NCI-H510A treated with DMSO at 0.1 percent for 48 hours (cell line): ENCODE data around the gene ETFB.
"Not testable (repeated sequence)": the region's sequence is repeated elsewhere in the genome, so short reads cannot be mapped to it uniquely, and the experiment has no call there.

Source experiments
- DNase-seq: peaks from one replicate; lab custom pipeline; 2025; lab: John Stamatoyannopoulos, UW

Gene ETFB

DNA sequence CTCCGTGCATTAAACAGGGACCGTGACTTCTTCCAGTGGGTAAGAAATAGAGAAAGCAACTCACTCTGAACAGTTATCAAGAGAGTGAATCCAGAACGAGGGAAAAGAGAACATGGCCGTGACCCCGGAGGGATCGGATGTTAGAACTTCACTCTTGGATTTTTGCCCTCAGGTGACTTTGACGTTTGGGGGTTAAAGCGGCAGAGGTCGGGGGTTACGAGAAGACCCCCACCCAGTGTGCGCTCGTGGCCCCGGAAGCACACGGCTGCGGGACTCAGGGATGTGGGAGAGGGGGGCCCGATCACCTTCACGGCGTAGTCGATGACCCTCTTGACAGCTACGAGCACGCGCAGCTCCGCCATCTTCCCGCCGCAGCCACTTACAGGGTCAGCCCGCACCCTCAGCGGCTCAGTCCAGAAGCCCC is at the start of gene ETFB:
Gene ETFB, minus strand, starts transcription at position 424 of the 424 bp plus-strand sequence. Its CDS starts 62 bp downstream, at position 362.
- DNase-seq = no peak

DNA sequence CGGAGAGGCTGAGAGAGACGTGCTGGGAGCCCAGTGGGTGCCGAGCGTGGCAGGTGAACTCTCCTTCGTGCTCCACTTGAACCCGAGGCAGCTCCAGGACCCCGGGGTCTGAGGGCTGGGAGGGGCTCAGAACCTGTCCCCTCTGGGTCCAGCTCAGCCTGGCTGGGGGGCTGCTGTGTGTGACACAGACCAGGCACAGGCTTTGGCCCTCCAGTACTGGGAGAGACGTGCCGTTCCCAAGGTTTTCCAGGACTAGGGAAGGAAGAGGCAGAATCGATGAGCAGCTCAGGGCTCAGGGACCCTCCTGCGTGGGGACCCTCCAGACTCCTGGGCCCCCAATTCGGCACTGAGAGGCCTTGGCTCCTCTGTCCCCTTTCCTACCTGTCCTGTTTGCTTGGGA is 49.0 kb upstream of the ETFB start:
- no peak for DNase-seq

DNA sequence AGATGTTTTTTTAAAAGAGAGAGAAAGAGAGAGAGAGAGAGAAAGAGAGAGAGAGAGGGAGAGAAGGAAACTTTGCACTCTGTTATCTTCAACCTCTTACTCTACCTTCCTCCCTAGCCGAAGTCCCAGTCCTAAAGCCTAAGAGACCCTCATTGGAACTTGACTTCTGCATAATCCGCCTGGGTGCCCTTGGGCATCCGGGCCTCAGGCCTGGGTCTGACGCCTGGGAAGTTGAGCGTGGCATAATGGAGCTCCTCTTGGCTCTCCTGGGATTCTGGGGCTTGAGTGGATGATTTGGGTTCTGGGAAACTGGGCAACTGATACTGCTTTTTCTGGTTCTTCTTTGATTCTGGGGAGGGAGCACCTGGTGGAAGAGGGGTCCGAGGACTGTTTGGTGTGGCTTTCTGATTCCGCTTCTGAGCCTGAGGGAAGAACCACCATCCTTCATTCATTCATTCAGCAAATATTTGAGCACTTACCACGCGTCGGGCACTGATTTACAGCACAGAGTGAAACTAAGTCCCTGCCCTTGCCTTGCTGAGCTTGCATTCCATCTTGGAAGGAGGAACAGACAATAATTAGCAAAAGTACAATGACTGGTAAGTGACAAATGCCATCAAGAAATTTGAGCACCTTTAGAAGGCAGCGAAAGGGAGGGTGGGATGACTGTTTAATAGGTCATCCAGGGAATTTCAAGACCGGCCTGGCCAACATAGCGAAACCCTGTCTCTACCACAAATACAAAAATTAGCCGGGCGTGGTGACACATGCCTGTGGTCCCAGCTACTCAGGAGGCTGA is 45.0 kb upstream of the ETFB start:
- no peak for DNase-seq

DNA sequence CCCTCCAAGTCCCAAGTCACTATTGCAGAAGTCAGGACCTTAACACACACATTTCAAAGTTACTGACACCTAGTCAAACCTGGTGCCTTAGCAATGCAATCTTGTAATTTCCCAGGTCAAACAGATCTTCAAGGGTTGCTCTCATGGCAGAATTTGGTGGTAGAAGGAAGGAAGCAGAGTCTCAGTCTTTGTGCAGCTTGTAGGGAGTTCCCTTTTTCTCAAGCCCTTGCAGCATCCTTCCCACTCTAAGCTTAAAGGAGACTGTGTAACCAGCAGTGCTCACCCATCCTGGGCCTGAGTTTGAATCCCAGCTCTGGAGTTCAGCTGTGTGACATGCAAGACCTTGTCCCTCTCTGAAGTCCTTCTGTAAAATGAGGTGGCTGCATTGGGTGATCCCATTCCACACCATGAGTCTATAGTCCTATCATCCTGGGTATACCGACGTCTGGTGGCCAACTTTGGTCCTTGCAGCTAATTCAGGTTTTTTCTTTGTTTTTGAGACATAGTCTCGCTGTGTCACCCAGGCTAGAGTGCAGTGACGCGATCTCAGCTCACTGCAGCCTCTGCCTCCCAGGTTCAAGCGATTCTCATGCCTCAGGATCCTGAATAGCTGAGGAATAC is 41.4 kb upstream of the ETFB start:
- DNase-seq = no peak

DNA sequence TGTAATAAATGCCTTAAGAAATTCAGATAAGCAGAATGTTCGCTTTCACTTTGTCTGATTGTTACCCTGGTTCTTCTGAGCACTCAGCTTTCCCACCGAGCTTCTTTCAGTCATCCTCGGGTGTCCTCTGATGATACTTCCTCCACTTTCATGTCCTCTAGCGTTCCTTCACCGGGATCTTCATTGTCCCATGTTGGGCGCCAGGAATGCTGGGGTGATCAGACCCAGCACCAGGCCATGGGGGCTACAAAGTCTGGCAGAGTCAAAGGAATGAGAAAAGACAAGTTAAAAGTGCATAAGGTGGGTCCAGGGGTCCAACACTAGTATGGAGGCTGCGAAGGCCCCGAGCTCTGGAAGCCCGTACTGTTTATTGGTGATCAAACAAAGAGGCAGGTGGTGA is 35.9 kb upstream of the ETFB start:
- DNase-seq = no peak

DNA sequence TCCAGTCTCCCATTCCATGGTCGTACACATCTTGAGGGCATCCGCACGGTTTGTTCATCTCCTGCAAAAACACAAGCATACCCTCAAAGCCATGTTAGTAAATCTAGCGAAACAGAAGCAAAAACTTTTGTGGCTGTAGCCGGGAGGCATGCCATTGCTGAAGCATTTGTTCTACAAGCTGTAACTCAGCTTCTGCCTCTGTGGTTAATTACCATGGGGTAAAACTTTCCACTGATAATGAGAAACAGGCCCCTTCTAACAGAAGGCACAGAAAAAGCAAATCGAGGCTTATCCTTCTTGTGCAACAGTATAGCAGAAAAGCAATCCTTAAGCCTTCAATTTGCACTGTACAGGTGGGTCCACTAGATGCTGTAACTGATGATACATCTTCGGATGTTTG is 33.7 kb upstream of the ETFB start:
- not testable (repeated sequence) for DNase-seq

DNA sequence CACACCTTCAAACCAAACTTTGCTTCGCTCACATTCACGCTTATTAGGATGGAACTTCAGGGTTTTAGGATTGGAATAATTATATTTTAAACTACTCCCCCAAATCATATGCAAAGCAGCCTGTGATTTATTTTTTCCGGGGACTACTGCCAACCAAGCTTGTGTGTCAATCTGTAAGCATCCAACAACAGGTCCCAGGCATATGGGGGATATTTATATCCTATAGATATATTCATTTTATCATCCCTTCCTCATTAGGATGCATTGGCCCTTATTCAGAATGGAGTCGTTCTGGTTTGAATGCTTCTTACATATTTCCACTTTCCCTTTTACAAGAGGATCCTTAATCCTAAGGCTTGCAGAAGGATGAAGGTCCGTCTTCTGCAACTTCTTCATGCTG is 33.0 kb upstream of the ETFB start:
- DNase-seq = no peak

DNA sequence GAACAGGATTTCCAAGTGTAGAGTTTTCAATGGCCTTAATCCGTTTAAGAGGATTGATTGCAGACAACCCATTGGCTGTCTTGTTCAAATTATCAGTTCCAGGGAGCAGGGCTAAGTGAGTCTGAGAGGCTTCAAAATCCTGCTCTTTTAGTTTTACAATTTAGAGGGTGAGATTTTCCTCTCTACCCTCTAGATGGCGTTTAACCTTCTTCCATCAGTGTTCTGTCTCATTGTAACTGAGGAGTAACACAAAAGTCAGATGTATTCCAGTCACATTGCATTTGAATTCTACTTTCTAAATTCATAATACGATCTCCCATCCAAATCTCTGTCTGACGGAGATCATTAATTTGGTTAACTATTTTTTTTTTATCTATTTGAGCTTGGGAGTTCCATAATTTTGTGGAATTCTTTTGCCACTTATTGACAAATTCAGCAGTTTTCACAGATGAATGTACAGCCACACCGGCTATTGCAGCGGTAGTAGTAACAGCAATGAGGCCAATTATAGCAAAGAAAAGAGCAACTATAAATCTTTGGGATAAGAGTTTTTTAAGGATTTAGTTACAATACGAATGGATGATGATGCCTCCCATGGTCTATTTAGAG is 32.0 kb upstream of the ETFB start:
- DNase-seq = no peak

DNA sequence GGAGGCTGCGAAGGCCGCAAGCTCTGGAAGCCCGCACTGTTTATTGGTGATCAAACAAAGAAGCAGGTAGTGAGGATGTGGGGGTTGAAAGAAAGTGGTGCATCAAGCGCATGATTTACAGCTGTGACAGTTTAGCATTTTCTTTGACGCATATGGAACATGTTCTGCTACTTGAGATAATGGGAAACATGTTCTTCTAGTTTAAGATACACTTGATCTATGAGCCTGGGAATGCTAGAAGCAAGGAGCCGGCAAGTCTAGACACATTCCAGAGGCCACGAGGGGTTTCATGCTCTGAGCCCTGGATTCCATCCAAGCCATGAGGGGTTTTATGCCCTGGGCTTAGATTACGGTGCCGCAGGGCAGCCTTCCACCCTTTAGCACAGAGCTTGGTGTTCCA is 31.3 kb upstream of the ETFB start:
- not testable (repeated sequence) for DNase-seq

DNA sequence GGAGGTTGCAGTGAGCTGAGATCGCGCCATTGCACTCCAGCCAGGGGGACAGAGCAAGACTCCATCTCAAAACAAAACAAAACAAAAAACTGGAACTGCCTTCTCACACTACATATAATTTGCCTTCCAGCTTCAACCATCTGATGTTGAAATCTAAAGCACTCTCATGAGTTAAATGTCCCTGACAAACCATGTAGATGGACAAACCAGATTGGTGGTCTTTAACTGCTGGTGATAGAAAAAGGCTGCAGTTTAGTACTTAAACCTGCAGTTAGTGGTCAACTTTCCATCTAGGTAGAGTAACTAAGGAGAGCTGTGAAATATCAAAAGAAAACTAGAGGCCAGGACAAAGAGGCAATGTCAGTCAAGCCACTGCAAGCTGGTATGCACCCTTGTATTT is 30.0 kb upstream of the ETFB start:
- no peak for DNase-seq

DNA sequence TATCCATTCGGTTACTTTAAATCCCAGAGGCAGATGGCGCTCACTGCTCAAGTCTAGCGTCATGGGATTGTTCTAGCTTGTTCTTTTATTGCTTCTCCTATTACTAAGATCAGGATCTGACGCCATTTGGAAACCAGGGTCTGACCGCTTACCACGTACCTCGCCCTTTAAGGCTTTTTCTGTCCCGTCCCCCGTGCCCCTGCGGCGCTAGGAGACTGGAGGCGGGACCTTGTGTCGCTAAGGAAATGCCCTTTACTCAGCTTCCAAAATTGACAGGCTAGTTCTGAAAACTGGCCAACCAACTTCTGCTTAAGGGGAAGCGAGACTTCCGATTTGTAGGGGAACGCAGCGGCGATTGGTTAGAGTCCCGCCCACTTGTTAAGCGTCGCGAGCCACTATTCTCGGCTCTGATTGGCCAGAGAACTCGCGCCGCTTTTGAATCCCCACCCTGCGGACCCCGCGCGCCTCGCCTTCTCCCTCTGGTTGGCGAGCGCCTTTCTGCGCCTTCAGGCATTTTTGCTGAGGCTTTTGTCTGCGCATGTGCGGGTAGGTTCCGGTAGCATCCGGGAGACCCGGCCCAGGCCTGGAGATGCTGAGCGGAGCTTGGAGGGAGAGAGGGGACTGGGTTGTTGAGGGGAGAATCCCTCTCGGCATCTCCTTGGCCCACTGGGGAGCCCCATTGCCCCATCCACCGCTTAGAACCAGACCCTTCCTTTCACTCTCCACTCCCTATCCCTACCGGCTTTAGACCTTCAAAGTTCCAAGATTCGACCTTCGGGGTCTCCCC is 28.1 kb upstream of the ETFB start:
- no peak for DNase-seq

DNA sequence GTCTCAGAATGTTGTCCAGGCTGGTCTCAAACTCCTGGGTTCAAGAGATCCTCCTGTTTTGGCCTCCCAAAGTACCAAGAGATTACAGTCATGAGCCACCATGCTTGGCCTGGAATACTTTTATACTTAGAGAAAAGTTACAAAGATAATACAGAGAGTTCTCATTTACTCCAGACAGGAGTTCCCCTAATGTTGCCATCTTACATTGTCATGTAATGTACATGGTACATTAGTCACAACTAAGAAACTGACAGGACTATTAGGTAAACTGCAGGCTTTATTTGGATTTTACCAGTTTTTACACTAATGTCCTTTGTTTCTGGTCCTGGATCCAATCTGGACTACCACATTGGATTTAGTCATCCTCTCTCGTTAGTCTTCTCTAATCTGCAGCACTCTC is 26.5 kb upstream of the ETFB start:
- DNase-seq = no peak

DNA sequence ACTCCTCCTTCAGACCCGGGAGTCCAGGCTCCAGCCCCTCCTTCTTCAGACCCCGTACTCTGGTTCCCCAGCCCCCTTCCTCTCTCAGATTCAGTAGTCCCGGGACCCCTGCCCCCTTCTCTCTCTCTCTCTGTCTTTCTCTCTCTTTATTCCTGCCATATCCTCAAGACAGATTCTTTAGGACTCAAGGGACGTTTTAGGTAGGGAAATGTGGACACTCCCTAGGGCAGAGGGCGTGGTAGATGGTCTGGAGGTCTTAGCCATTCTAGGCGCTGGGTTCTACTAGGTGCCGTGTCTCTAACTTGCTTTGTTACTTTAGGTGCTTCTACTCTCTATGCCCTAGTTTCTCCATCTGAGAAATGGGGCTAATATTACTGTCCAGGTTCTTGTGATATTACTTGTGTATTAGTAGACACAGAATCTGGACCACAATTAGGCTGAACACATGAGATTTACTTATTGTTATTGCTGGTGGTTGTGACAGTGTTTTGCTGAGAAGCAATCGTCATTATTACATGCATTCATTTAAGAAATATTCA is 25.0 kb upstream of the ETFB start:
- DNase-seq = no peak

DNA sequence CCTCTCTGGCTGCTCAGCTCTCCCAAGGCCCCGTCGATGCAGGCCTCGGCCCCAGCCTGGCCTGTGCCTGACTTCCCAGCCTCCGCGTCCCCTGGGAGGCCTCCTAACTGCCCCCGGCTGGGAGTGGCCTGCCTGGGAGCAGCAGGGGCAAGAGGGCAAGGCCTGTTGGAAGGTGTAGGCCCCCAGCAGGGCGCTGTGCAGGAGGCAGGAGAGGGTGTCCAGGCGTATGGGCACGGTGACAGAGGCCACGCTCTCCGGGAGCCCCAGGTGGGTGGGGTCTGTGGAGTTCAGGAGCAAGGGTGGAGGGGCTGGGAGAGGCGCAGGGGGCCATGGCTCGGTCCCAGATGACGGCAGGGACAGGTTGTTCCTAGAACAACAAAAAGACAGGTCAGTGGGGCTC is 23.0 kb upstream of the ETFB start:
- no peak for DNase-seq

DNA sequence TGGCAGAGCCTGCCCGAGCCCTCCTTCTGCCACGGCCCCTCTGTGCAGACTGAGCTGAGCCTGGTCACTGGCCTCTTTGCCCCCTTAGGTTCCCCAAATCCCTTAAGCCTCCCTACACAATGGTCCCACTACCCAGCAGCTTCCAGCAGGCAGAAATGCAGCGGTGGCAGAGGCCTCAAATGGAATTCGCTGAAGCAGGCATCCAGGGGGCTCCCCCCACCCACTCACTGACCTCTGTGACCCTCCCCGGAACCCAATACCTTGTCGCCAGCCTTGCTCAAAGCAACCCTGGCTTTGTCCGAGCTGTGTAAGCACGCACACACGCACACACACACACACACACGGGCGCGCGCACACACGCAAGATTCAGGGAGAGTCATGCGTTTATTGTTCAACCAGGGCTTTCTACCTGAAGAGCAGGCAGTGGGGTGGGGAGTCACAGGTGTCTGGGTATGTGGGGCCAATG is 21.8 kb upstream of the ETFB start, which contains the start of gene LIM2:
Gene LIM2, minus strand, starts transcription at position 51 of the 466 bp plus-strand sequence. CDS start 531 bp downstream, outside the sequence.
- DNase-seq = no peak

DNA sequence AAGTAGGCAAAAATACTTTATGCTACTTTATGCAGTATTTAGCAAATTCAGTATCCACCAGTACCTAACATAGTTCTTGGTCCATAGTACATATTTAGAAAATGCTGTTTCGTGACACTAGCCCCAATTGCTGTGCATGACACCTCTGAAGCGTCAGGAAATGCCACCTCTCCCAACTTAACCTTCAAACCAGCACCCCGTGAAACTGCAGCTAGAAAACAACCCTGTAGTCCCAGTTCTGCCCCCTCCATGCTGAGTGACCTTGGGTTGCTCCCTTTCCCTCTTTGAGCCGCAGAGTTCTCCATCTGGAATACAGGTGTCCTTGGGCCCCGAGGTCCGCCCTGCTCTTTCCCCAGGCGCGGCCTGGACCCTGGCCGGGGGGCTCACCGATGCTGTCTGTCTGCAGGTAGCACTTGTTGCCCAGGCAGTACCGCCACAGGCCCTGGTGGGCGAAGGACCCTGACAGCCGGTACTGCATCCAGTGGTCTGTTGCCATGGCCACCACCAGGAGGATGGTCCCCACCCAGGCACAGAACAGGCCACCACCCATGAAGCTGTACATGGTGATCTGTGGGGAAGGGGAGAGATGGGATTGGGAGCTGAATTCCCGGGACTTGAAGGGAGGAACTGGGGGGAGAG is 20.8 kb upstream of the ETFB start:
- DNase-seq = no peak

DNA sequence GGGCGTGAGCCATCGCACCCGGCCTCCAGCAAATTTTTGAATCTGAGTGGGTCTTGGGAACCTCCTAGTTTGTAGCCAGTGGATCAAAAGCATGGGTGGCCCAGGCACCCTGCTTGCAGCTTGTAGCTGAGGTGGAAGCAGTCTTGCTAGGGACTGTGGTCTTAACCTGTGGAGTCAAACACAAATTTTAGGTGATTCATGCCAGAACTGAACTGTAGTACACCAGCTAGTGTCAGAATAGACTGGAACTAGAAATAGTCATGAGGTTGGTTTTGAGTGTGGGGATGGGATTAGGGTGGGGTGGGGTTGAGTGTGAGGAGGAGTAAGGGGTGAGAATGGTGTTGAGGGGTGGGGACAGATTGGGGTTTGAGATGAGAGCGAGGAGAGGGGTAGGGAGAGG is 15.8 kb upstream of the ETFB start:
- no peak for DNase-seq

DNA sequence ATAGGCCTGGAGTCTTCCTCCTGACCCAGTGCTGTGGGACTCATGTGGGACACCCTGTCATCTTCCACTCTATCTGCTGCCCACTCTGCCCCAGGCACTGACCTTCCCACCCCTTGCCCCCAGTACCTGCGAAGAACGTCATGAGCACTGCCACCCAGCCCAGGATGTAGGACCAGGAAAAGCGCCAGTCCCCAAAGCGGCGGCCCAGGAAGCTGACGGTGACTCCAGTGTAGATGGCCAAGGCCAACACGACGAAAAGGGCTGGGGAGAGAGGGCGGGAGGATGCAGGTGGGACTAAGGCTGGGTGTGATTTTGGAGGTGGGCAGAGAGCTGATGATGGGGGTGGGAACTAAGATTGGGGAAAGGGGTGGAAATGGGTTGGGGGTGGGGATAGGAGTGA is 14.2 kb upstream of the ETFB start:
- no peak for DNase-seq

DNA sequence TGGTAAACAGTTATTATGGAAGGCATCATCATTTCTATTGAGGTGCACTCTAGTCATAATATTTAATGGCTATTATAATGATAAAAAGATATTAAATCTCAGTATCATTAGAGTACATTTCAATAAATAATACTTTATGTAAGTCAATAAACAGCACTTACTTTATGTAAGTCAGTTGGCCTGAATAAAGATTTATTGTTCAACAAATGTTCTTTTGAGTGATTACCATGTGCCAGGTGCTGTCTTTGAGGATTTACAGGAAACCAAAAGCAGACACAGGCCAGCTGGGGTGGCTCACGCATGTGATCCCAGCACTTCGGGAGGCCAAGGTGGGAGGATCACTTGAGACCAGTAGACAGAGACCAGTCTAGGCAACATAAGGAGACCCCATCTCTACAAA is 11.2 kb upstream of the ETFB start:
- no peak for DNase-seq

DNA sequence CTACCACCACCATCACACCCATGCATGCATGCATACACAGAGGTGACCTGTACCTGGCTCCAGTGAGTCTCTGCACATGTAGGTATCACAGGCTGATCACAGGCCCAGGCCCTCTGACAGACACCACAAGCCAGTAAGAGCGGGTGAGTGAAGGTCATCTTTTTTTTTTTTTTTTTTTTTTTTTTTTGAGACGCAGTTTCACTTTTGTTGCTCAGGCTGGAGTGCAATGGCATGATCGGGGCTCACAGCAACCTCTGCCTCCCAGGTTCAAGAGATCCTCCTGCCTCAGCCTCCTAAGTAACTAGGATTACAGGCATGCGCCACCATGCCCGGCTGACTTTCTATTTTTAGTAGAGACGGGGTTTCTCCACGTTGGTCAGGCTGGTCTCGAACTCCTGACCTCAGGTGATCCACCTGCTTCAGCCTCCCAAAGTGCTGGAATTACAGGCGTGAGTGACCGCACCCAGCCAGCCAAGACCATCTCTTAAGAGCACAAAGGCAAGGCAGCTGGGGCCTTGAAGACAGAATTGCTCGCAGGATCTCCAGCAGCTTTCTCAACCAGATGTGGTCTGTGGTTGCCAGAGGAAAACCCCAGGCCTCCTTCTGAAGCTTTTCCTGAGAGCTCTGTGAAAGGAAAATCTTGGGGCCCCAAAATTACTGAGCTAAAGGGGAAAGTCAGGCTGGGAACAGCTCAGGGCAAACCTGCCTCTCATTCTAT is 9.5 kb upstream of the ETFB start:
- DNase-seq = no peak
